GM19238 (cell line): ENCODE results near the gene MUC5AC.
"Not testable (repeated sequence)": the region's sequence is repeated elsewhere in the genome, so short reads cannot be mapped to it uniquely, and the experiment has no call there.

Source experiments
- DNase-seq: peaks from one replicate; pipeline ENCODE4 v3.0.0; 2011; ENCODE audit warnings: low spot score; ENCODE audit not compliant: insufficient read length

Gene MUC5AC

DNA sequence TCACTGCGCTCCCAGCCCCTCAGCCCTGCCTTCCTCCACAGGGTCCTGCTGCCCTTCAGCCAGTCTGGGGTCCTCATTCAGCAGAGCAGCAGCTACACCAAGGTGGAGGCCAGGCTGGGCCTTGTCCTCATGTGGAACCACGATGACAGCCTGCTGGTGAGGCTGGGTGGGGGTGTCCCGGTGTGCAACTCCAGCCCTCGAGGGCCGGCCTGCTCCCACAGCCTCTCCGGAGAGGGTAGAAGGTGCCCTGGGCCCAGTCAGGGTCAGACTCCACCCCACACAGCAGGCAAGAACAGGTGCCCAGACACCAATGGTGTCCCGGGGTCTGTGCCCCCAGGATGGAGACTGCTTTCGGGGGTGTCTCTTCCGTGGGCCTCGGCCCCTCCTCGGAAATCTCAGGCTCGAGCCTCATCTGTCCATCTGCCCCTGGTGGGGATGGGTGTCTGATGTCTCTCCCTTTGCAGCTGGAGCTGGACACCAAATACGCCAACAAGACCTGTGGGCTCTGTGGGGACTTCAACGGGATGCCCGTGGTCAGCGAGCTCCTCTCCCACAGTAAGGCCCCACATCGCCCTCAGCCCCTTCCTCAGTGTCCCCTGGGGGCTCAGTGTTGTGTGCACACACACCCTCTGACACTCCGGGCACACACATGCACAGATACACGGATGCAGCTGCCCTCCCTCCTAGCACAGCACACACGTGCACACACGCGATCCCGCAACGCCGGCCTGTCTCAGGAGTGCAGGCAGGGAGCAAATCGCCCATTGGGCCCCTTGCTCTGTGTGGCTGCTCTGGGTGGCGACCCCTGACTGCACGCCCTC is 4.9 kb downstream of the MUC5AC start:
- DNase-seq, result no peak

DNA sequence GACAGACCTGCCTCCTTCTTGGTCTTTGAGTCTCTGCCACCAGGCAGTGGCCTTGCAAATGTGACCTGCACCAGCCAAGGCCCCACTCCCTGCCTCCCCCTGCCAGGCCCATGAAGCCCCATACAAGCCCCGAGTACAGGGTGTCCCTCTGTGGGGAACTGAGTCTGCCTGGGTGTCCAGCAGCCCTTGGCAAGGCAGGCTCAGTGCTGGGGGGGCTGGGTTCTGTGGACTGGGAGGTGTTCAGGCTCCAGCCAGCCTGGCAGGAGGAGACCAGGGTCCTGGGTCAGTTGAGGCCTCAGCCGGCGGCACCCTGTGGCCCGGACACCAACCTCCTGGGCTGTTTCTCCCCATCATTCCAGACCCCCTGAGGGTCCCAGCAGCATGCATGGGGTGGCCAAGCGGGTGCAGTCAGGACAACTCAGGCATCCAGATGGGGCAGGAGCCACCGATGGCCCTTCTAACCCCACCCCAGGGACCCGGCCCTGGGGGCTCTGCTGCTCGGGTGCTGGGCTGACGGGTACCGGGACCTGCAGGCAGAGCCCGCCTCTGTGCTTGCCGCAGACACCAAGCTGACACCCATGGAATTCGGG is 5.7 kb downstream of the MUC5AC start:
- no peak for DNase-seq

DNA sequence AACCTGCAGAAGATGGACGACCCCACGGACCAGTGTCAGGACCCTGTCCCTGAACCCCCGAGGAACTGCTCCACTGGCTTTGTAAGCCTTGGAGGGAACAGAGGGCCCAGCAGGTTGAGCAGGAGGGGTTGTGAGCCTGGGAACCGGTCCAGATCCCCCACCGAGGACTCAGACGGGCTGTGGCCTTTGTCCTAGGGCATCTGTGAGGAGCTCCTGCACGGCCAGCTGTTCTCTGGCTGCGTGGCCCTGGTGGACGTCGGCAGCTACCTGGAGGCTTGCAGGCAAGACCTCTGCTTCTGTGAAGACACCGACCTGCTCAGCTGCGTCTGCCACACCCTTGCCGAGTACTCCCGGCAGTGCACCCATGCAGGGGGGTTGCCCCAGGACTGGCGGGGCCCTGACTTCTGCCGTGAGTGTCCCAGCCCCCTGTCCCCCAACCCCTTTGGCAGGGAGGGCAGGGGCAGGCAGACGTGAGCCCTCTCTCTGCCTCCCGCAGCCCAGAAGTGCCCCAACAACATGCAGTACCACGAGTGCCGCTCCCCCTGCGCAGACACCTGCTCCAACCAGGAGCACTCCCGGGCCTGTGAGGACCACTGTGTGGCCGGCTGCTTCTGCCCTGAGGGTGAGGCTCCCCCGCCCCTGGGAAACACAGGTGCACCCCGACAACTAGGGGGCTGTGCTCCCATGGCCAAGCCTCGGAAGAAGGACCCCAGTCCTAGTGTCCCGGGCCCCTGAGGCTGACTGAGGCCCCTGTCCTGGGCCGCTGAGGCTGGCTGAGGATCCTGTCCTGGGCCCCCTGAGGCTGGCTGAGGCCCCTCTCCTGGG is 6.4 kb downstream of the MUC5AC start:
- DNase-seq, result no peak

DNA sequence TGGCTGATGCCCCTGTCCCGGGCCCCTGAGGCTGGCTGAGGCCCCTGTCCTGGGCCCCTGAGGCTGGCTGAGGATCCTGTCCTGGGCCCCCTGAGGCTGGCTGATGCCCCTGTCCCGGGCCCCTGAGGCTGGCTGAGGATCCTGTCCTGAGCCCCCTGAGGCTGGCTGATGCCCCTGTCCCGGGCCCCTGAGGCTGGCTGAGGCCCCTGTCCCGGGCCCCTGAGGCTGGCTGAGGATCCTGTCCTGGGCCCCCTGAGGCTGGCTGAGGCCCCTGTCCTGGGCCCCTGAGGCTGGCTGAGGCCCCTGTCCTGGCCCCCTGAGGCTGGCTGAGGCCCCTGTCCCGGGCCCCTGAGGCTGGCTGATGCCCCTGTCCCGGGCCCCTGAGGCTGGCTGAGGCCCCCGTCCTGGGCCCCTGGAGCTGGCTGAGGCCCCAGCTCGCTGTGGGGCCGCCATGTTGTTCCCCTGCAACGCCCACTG is 7.1 kb downstream of the MUC5AC start:
- DNase-seq, result not testable (repeated sequence)

DNA sequence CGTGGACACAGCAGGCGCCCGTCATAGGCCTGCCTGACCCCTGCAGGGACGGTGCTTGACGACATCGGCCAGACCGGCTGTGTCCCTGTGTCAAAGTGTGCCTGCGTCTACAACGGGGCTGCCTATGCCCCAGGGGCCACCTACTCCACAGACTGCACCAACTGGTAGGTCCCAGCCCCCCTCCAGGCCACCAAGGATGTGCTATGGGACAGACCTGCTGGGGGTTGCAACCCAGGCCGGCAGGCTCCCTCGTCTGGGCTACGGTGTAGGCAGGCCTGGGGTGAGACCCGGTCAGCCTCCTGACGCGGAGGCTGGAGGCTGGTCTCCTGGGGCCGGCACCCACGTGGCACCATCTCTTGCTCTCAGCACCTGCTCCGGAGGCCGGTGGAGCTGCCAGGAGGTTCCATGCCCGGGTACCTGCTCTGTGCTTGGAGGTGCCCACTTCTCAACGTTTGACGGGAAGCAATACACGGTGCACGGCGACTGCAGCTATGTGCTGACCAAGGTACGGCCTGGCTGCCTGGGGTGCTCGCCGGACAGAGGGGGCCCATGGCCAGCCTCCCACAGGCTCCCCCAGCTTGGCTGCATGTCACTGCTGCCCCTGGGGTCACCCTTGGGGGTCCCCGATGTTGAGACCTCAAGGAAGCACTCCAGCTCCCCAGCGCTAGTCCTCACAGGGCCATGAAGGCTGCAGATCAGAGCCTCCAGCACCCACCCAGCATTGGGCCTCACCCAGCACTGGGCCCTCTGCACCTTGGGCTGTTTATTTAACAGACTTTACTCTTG is 7.7 kb downstream of the MUC5AC start:
- no peak for DNase-seq

DNA sequence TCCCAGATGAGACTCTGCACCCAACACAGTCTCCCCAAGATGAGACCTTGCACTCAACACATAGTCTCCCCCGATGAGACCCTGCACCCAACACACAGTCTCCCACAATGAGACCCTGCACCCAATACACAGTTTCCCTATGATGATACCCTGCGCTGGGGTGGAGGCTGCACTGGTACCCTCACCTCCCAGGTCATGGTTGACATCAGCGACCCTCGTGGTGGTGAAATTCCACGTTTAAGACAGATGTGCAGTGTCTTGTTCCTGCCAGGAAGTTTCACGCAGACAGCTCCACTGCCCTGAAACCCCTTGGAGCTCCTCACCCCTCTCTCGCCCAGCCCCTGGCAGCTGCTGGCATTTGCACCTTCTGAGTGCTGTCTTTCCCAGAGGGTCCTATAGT is 9.5 kb downstream of the MUC5AC start:
- no peak for DNase-seq

DNA sequence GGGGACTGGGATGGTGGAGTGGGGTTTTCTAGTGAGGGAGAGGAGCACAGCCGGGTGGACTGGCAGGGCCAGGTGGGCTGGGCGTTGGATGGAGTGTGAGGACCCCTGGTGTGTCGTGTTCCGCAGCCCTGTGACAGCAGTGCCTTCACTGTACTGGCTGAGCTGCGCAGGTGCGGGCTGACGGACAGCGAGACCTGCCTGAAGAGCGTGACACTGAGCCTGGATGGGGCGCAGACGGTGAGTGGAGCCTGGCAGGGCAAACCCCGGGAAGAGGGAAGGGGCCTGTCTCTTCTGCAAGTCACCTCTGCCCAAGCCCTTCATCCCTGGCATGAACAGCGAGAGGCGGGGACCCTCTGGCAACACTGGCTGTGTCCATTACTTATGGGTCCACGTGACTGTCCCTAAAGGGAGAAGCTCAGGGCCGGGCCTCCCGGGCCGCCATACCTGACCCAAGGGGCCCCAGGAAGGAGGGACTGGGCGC is 10.0 kb downstream of the MUC5AC start:
- DNase-seq, result no peak

DNA sequence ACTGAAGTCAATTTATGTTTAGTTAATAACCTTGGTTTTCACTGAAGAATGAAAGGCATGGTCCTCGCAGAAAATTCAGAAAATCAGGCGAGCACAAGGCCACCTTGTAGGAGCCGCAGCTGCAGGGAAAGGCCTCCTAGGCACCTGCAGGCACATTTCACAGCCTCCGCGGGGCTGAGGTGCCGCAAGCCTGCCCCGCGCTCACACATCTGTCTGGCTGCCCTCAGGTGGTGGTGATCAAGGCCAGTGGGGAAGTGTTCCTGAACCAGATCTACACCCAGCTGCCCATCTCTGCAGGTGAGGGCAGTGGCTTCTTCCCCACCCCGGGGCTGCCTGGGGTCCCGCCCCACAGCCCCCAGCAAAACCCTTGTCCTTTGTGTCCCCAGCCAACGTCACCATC is 10.5 kb downstream of the MUC5AC start:
- DNase-seq, result no peak

DNA sequence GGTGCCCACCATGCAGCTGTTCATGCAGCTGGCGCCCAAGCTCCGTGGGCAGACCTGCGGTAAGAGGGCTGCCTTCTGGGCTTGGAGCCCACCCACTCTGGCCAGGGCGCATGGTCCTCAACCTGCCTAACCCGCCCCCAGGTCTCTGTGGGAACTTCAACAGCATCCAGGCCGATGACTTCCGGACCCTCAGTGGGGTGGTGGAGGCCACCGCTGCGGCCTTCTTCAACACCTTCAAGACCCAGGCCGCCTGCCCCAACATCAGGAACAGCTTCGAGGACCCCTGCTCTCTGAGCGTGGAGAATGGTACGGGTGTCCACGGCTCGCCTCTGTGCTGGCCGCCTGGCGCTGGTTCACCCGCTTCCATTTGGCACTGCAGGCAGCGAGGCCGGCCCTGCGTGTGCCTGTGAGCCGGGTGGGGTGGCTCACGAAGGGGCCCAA is 11.0 kb downstream of the MUC5AC start:
- no peak for DNase-seq

DNA sequence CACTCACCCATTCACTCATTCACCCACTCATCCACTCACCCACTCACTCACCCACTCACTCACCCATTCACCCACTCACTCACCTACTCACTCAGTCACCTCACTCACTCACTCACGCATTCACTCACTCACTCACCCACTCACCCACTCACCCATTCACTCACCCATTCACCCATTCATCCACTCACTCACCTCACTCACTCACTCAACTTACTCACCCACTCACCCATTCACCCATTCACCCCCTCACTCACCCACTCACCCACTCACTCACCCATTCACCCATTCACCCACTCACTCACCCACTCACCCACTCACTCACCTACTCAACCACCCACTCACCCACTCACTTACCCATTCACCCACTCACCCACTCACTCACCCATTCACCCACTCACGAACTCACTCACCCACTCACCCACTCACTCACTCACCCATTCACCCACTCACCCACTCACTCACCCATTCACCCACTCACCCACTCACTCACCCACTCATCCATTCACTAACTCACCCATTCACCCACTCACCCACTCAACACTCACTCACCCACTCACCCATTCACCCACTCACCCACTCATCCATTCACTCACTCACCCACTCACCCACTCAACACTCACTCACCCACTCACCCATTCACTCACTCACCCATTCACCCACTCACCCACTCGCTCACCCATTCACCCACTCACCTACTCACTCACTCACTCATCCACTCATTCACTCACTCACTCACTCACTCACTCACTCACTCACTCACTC is 13.7 kb downstream of the MUC5AC start:
- no peak for DNase-seq

DNA sequence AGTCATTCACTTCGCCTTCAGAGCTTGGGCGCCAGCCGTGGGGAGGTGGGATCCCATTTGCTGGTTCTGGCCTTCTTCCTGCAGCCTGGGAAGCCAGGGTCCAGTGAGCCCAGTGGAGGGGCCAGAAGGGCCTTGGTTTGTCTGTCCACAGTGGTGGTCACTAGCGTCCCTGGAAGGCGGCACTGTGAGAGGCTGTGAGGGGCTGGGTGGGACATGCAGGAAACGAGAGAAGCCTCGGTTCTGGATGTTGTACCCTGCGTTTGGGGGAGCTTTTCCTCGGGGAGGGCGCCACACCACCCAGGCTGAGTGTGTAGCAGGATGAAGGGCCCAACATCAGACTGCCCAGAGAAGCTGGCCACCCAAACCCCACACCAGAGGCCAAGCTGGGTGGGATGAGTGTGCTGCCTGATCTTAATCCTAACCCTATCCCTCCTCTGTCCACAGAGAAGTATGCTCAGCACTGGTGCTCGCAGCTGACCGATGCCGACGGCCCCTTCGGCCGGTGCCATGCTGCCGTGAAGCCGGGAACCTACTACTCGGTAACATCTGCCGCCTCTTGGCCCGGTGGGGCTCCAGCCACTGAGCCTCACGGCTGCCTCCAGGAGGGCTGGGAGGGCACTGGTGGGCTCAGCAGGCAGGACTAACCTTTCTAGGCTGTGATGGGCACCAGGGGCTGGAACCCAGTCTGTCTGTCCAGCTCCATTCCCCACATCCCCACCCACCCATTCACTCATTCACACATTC is 14.4 kb downstream of the MUC5AC start:
- DNase-seq, result no peak

DNA sequence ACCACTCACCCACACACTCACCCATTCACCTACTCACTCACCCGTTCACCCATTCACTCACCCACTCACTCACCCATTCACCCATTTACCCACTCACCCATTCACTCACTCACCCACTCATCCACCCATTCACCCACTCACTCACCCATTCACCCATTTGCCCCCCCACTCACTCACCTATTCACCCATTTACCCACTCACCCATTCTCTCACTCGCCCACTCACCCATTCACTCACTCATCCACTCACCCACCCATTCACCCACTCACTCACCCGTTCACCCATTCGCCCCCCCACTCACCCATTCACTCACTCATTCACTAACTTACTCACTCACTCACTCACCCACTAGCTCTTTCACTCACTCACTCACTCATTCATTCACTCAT is 15.0 kb downstream of the MUC5AC start:
- DNase-seq, result no peak

DNA sequence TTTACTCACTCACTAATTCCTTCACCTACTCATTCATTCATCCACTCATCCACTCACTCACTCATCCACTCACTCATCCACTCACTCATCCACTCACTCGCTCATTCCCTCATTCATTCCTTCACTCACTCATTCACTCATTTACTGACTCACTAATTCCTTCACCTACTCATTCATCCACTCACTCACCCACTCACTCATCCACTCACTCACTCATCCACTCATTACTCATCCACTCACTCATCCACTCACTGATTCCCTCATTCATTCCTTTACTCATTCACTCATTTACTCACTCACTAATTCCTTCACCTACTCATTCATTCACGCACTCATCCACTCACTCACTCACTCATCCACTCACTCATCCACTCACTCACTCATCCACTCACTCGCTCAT is 15.6 kb downstream of the MUC5AC start:
- DNase-seq, result not testable (repeated sequence)

DNA sequence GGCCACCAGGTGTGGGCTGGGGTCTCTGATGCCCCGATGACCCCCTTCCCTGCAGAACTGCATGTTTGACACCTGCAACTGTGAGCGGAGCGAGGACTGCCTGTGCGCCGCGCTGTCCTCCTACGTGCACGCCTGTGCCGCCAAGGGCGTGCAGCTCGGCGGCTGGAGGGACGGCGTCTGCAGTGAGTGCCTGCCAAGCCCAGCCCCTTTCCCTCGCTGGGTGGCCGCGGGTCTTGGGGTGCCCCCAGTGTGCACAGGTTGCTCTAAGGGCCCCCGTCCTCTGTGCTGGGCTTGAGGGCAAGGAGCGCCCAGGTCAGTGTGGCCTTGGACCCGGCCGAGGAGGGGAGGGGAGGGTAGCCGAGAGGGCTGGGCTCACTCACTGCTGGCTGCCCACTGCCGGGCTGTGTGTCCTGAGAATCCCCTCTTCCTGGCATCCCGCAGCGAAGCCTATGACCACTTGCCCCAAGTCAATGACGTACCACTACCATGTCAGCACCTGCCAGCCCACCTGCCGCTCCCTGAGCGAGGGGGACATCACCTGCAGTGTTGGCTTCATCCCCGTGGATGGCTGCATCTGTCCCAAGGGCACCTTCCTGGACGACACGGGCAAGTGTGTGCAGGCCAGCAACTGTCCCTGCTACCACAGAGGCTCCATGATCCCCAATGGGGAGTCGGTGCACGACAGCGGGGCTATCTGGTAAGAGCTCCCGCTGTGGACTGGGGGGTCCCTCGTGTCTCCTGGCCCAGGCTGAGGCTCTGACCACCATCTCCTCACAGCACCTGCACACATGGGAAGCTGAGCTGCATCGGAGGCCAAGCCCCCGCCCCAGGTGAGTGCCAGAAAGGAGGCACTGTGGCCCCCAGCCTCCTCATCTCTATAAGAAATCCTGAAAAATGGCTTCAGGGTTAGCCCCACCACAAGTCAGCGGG is 17.0 kb downstream of the MUC5AC start:
- no peak for DNase-seq

DNA sequence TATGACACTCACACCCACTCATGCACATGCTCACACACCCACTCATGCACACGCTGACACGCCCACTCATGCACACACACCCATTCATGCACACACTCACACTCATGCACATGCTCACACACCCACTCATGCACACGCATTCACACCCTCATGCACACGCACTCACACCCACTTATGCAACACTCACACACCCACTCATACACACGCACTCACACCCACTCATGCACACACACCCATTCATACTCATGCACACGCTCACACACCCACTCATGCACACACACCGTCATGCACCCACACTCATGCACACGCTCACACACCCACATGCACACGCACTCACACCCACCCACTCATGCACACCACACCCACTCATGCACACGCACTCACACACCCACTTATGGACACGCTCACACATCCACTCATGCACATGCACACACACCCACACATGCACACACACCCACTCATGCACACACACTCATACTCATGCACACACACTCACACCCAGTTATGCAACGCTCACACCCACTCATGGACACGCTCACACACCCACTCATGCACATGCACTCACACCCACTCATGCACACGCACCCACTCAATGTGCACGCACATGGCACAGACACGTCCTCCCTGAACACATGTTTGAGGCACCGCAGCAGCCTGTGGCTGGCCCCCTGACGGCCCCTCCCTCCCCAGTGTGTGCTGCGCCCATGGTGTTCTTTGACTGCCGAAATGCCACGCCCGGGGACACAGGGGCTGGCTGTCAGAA is 17.9 kb downstream of the MUC5AC start:
- no peak for DNase-seq

DNA sequence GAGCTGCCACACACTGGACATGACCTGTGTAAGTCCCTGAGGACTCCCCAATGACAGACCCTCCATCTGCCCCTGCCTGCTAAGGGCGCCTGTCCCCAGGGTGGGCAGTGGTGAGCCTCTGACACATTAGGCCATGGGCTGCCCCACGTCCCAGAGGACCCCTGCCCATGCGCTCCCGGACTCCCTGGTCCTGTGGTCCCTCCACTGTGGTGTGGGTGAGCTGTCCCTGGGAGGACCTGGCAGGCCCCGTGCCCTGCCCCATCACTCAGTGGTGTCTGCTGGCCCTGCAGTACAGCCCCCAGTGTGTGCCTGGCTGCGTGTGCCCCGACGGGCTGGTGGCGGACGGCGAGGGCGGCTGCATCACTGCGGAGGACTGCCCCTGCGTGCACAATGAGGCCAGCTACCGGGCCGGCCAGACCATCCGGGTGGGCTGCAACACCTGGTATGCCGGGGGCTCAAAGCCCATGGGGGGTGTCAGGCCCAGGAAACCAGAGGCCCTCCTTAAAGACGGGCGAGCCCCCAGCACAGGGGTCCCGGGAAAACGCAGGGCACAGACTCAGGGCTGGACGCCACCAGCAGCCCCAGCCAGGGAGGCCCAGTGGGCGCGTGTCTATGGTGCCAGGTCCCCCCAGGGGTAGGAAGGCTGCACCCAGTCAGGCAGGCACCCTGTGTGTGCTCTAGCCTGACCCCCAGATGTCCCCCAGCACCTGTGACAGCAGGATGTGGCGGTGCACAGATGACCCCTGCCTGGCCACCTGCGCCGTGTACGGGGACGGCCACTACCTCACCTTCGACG is 18.7 kb downstream of the MUC5AC start:
- DNase-seq, result no peak
